ENCODE data around the gene CELF5. TPM values are rescaled to one million over a fixed set of nuclear protein-coding genes. Genes with fewer than 3 reads are reported as not detected.

CELF5 gene
- total and polyA plus RNA-seq, 2 experiments from 2014 or later, result 5.6 to 10.6 TPM

GRCh38 chr19:3277649-3278048, 53.2 kb downstream of the CELF5 start:
- H3K4me3 ChIP-seq, result no peak overlapping the region
- DNase-seq (ENCODE audit: low spot score) (no peak), ATAC-seq (no peak)
- TF ChIP-seq STAT1 (IDR thresholded peaks at IDR 0.05; ENCODE audit: unreplicated experiment) (no peak), CREB1 (CRISPR knock-in tag; IDR thresholded peaks at IDR 0.05; ENCODE audit: low read depth) (no peak), EZH2 (IDR thresholded peaks at IDR 0.05; ENCODE audit: low read depth, unreplicated experiment) (no peak), JUNB (IDR thresholded peaks at IDR 0.05; ENCODE audit: unreplicated experiment) (no peak), EZH2phosphoT487 (IDR thresholded peaks at IDR 0.05; ENCODE audit: unreplicated experiment) (no peak), POLR2AphosphoS5 (IDR thresholded peaks at IDR 0.05; ENCODE audit: low read depth) (no peak), ZNF331 (CRISPR knock-in tag; IDR thresholded peaks at IDR 0.05; ENCODE audit: low read depth) (no peak), CTCF (conservative IDR thresholded peaks at IDR 0.05; ENCODE audit: low read depth in 2 of 2) (no peak), ETS1 (IDR thresholded peaks at IDR 0.05) (no peak), NANOG (IDR thresholded peaks at IDR 0.05; ENCODE audit: borderline replicate concordance) (no peak), ZNF114 (CRISPR knock-in tag; IDR thresholded peaks at IDR 0.05) (no peak)
- TF ChIP-seq, protein P1, sequence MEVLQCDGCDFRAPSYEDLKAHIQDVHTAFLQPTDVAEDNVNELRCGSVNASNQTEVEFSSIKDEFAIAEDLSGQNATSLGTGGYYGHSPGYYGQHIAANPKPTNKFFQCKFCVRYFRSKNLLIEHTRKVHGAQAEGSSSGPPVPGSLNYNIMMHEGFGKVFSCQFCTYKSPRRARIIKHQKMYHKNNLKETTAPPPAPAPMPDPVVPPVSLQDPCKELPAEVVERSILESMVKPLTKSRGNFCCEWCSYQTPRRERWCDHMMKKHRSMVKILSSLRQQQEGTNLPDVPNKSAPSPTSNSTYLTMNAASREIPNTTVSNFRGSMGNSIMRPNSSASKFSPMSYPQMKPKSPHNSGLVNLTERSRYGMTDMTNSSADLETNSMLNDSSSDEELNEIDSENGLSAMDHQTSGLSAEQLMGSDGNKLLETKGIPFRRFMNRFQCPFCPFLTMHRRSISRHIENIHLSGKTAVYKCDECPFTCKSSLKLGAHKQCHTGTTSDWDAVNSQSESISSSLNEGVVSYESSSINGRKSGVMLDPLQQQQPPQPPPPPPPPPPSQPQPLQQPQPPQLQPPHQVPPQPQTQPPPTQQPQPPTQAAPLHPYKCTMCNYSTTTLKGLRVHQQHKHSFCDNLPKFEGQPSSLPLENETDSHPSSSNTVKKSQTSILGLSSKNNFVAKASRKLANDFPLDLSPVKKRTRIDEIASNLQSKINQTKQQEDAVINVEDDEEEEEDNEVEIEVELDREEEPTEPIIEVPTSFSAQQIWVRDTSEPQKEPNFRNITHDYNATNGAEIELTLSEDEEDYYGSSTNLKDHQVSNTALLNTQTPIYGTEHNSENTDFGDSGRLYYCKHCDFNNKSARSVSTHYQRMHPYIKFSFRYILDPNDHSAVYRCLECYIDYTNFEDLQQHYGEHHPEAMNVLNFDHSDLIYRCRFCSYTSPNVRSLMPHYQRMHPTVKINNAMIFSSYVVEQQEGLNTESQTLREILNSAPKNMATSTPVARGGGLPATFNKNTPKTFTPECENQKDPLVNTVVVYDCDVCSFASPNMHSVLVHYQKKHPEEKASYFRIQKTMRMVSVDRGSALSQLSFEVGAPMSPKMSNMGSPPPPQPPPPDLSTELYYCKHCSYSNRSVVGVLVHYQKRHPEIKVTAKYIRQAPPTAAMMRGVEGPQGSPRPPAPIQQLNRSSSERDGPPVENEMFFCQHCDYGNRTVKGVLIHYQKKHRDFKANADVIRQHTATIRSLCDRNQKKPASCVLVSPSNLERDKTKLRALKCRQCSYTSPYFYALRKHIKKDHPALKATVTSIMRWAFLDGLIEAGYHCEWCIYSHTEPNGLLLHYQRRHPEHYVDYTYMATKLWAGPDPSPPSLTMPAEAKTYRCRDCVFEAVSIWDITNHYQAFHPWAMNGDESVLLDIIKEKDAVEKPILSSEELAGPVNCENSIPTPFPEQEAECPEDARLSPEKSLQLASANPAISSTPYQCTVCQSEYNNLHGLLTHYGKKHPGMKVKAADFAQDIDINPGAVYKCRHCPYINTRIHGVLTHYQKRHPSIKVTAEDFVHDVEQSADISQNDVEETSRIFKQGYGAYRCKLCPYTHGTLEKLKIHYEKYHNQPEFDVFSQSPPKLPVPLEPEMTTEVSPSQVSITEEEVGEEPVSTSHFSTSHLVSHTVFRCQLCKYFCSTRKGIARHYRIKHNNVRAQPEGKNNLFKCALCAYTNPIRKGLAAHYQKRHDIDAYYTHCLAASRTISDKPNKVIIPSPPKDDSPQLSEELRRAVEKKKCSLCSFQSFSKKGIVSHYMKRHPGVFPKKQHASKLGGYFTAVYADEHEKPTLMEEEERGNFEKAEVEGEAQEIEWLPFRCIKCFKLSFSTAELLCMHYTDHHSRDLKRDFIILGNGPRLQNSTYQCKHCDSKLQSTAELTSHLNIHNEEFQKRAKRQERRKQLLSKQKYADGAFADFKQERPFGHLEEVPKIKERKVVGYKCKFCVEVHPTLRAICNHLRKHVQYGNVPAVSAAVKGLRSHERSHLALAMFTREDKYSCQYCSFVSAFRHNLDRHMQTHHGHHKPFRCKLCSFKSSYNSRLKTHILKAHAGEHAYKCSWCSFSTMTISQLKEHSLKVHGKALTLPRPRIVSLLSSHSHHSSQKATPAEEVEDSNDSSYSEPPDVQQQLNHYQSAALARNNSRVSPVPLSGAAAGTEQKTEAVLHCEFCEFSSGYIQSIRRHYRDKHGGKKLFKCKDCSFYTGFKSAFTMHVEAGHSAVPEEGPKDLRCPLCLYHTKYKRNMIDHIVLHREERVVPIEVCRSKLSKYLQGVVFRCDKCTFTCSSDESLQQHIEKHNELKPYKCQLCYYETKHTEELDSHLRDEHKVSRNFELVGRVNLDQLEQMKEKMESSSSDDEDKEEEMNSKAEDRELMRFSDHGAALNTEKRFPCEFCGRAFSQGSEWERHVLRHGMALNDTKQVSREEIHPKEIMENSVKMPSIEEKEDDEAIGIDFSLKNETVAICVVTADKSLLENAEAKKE (CRISPR knock-in tag; IDR thresholded peaks at IDR 0.05), result no peak
- TF ChIP-seq, protein P2, sequence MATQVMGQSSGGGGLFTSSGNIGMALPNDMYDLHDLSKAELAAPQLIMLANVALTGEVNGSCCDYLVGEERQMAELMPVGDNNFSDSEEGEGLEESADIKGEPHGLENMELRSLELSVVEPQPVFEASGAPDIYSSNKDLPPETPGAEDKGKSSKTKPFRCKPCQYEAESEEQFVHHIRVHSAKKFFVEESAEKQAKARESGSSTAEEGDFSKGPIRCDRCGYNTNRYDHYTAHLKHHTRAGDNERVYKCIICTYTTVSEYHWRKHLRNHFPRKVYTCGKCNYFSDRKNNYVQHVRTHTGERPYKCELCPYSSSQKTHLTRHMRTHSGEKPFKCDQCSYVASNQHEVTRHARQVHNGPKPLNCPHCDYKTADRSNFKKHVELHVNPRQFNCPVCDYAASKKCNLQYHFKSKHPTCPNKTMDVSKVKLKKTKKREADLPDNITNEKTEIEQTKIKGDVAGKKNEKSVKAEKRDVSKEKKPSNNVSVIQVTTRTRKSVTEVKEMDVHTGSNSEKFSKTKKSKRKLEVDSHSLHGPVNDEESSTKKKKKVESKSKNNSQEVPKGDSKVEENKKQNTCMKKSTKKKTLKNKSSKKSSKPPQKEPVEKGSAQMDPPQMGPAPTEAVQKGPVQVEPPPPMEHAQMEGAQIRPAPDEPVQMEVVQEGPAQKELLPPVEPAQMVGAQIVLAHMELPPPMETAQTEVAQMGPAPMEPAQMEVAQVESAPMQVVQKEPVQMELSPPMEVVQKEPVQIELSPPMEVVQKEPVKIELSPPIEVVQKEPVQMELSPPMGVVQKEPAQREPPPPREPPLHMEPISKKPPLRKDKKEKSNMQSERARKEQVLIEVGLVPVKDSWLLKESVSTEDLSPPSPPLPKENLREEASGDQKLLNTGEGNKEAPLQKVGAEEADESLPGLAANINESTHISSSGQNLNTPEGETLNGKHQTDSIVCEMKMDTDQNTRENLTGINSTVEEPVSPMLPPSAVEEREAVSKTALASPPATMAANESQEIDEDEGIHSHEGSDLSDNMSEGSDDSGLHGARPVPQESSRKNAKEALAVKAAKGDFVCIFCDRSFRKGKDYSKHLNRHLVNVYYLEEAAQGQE (IDR thresholded peaks at IDR 0.05; ENCODE audit: unreplicated experiment), result no peak
- peaks cover 14% of the 10 kb centered on the region for H3K4me1 ChIP-seq (ENCODE audit: insufficient read depth)
- no peak overlapping the region for H3K4me2 ChIP-seq
- H4K20me1 ChIP-seq (replicated peaks; ENCODE audit: insufficient read depth), result no peaks in the 10 kb centered on the region
- peak overlapping the region; percentile 8; the same call in 2 of the 3 replicates for H3K4me3 Mint-ChIP-seq
- peaks cover 12% of the 10 kb centered on the region for H3K4me1 Mint-ChIP-seq
- H3K27me3 Mint-ChIP-seq (ENCODE audit: insufficient read depth, low read depth, poor library complexity), result peaks cover 11% of the 10 kb centered on the region
- H3F3A ChIP-seq (replicated peaks; ENCODE audit: low read depth), result 0 out of 2 replicates have a peak, but pooled peaks cover 5% of the 10 kb centered on the region
- H3K27ac ChIP-seq (ENCODE audit: low read depth), result no peak overlapping the region
- H2AFZ ChIP-seq, result no peak overlapping the region
- peaks cover 12% of the 10 kb centered on the region; the same call in 2 of the 3 replicates for H3K9me3 Mint-ChIP-seq
- peaks cover 6% of the 10 kb centered on the region; the same call in 1 of the 3 replicates for H3K36me3 Mint-ChIP-seq (ENCODE audit: low read depth)
- no peaks in the 10 kb centered on the region for H3K27me3 ChIP-seq (ENCODE audit: insufficient read depth)
- H3K9me2 ChIP-seq (ENCODE audit: insufficient read depth), result no peaks in the 10 kb centered on the region
- no peaks in the 10 kb centered on the region for H3K79me2 ChIP-seq (replicated peaks; ENCODE audit: insufficient read depth)
- H3K36me3 ChIP-seq (ENCODE audit: insufficient read depth), result no peaks in the 10 kb centered on the region
- H3K27ac Mint-ChIP-seq, result no peak overlapping the region

All from GM23338 (cell line).